HepG2 (cell line): ENCODE results near the gene ZPR1. TPM values are rescaled to one million over a fixed set of nuclear protein-coding genes. Genes with fewer than 3 reads are reported as not detected.
A peak's percentile ranks its signal among the peaks of the same experiment; 100 is the strongest.

ENCODE experiments used
- CCDC6 ChIP-seq: sonication (generic); formaldehyde crosslinking; IDR thresholded peaks from 2 replicates; pipeline ENCODE4 v1.8.1; 2022; ENCODE audit warnings: mild to moderate bottlenecking, missing genetic modification reagents, moderate library complexity
- KAT7 ChIP-seq: IDR thresholded peaks from 2 replicates; pipeline ENCODE4 v1.6.1; 2018; ENCODE audit warnings: borderline replicate concordance, missing compliant biosample characterization
- KMT2A ChIP-seq: sonication (generic); formaldehyde crosslinking; IDR thresholded peaks from 2 replicates; pipeline ENCODE4 v1.4.0; 2020; ENCODE audit warnings: missing genetic modification reagents
- NAIF1 ChIP-seq: sonication (generic); formaldehyde crosslinking; IDR thresholded peaks from 2 replicates; pipeline ENCODE4 v1.5.0; 2020; ENCODE audit warnings: mild to moderate bottlenecking, missing genetic modification reagents, borderline replicate concordance
- NFYC ChIP-seq: IDR thresholded peaks from 2 replicates; pipeline ENCODE4 v1.6.1; 2016; ENCODE audit warnings: missing genetic modification reagents, missing compliant biosample characterization
- NONO ChIP-seq, 2 experiments: fragments of 450-650 bp in 1 of 2; sonication (generic) in 1 of 2; formaldehyde crosslinking in 1 of 2; IDR thresholded peaks in 1 of 2; conservative IDR thresholded peaks in 1 of 2; 2 replicates each; pipeline versions ENCODE4 v1.6.1 to v1.8.0; 2017 to 2022; ENCODE audit warnings: mild to moderate bottlenecking in 1 of 2, missing genetic modification reagents in 1 of 2, moderate library complexity in 1 of 2
- PRMT3 ChIP-seq: sonication (generic); formaldehyde crosslinking; IDR thresholded peaks from 2 replicates; pipeline ENCODE4 v1.8.1; 2022; ENCODE audit warnings: low read depth, mild to moderate bottlenecking, moderate library complexity, missing genetic modification reagents, borderline replicate concordance
- PTBP1 ChIP-seq: fragments of 200-400 bp; formaldehyde crosslinking; IDR thresholded peaks from 2 replicates; pipeline ENCODE4 v1.6.1; 2018; ENCODE audit warnings: low read length, low read depth; ENCODE audit not compliant: poor library complexity, severe bottlenecking
- U2AF2 ChIP-seq: fragments of 200-400 bp; formaldehyde crosslinking; IDR thresholded peaks from 2 replicates; pipeline ENCODE4 v1.6.1; 2017; ENCODE audit warnings: low read depth, mild to moderate bottlenecking, low read length
- ZBTB3 ChIP-seq: sonication (generic); formaldehyde crosslinking; IDR thresholded peaks from 2 replicates; pipeline ENCODE4 v1.4.0; 2020; ENCODE audit warnings: low read depth, mild to moderate bottlenecking, moderate library complexity, missing genetic modification reagents, borderline replicate concordance
- ZNF124 ChIP-seq: sonication (generic); formaldehyde crosslinking; IDR thresholded peaks from 2 replicates; pipeline ENCODE4 v1.4.0; 2020; ENCODE audit warnings: missing genetic modification reagents
- ZNF138 ChIP-seq: sonication (generic); formaldehyde crosslinking; IDR thresholded peaks from 2 replicates; pipeline ENCODE4 v1.5.0; 2020; ENCODE audit warnings: mild to moderate bottlenecking, low read depth, missing genetic modification reagents
- ZNF383 ChIP-seq: sonication (generic); formaldehyde crosslinking; IDR thresholded peaks from 2 replicates; pipeline ENCODE4 v1.4.0; 2020; ENCODE audit warnings: missing genetic modification reagents, mild to moderate bottlenecking, borderline replicate concordance
- ZSCAN5A ChIP-seq: sonication (generic); formaldehyde crosslinking; IDR thresholded peaks from 2 replicates; pipeline ENCODE4 v1.8.0; 2022; ENCODE audit warnings: mild to moderate bottlenecking, missing genetic modification reagents, borderline replicate concordance
- polyA plus RNA-seq, 8 experiments: library from polyadenylated mRNA; depleted of rRNA in 3 of 8; stranded (reverse) in 7 of 8; unstranded in 1 of 8; fragments of >200 nt; fragmentation: Illumina TruSeq in 4 of 8; extraction: Trizol in 4 of 8; gene quantifications; 2 replicates each; pipeline versions ENCODE4 v1.2.1 to v1.2.3, GENCODE V29; 2011 to 2016; ENCODE audit warnings: low read depth in 4 of 8, missing spikeins in 1 of 8, mixed read lengths in 1 of 8; ENCODE audit not compliant: insufficient read depth in 1 of 8
- total RNA-seq, 5 experiments: library from RNA; depleted of rRNA; stranded (reverse); fragments of >200 nt; fragmentation: Illumina TruSeq; extraction: Trizol; gene quantifications; 2 replicates each; pipeline ENCODE4 v1.2.3, GENCODE V29; 2016; ENCODE audit warnings: low read depth in 1 of 5
- TF ChIP-seq, protein P1 (sequence below): sonication (generic); formaldehyde crosslinking; IDR thresholded peaks from 2 replicates; pipeline ENCODE4 v1.8.1; 2023; ENCODE audit warnings: mild to moderate bottlenecking, missing genetic modification reagents
- TF ChIP-seq, protein P2 (sequence below): sonication (generic); formaldehyde crosslinking; IDR thresholded peaks from 2 replicates; pipeline ENCODE4 v1.4.0; 2020; ENCODE audit warnings: missing genetic modification reagents, borderline replicate concordance
- TF ChIP-seq, protein P3 (sequence below): sonication (generic); formaldehyde crosslinking; IDR thresholded peaks from 2 replicates; pipeline ENCODE4 v1.4.0; 2020; ENCODE audit warnings: missing genetic modification reagents

The ZPR1 gene
- total and polyA plus RNA-seq, 2 of the 13 experiments (the other 11 are each of a cell fraction or from before 2014, with no cell fraction given): 40.0 to 79.3 TPM

- TF ChIP-seq ZNF138 (CRISPR knock-in tag) (no peak), NFYC (CRISPR knock-in tag) (0 out of 2 replicates have a peak, but pooled peaks have one; percentile 8), NAIF1 (0 out of 2 replicates have a peak, but pooled peaks have one; percentile 20), KMT2A (CRISPR knock-in tag) (no peak), PRMT3 (no peak), ZNF124 (CRISPR knock-in tag) (peak; percentile 73; the same call in 1 of the 2 replicates), ZBTB3 (CRISPR knock-in tag) (no peak), ZNF383 (CRISPR knock-in tag) (no peak), PTBP1 (no peak), NONO (IDR thresholded peaks at IDR 0.05) (no peak), NONO (CRISPR knock-in tag; conservative IDR thresholded peaks at IDR 0.05) (no peak), U2AF2 (no peak), CCDC6 (CRISPR knock-in tag) (peak; percentile 32), ZSCAN5A (peak; percentile 91; the same call in 1 of the 2 replicates), KAT7 (no peak)
- TF ChIP-seq, protein P1, sequence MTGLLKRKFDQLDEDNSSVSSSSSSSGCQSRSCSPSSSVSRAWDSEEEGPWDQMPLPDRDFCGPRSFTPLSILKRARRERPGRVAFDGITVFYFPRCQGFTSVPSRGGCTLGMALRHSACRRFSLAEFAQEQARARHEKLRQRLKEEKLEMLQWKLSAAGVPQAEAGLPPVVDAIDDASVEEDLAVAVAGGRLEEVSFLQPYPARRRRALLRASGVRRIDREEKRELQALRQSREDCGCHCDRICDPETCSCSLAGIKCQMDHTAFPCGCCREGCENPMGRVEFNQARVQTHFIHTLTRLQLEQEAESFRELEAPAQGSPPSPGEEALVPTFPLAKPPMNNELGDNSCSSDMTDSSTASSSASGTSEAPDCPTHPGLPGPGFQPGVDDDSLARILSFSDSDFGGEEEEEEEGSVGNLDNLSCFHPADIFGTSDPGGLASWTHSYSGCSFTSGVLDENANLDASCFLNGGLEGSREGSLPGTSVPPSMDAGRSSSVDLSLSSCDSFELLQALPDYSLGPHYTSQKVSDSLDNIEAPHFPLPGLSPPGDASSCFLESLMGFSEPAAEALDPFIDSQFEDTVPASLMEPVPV (CRISPR knock-in tag): no peak
- TF ChIP-seq, protein P2, sequence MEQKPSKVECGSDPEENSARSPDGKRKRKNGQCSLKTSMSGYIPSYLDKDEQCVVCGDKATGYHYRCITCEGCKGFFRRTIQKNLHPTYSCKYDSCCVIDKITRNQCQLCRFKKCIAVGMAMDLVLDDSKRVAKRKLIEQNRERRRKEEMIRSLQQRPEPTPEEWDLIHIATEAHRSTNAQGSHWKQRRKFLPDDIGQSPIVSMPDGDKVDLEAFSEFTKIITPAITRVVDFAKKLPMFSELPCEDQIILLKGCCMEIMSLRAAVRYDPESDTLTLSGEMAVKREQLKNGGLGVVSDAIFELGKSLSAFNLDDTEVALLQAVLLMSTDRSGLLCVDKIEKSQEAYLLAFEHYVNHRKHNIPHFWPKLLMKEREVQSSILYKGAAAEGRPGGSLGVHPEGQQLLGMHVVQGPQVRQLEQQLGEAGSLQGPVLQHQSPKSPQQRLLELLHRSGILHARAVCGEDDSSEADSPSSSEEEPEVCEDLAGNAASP (CRISPR knock-in tag): peak; percentile 94
- TF ChIP-seq, protein P3, sequence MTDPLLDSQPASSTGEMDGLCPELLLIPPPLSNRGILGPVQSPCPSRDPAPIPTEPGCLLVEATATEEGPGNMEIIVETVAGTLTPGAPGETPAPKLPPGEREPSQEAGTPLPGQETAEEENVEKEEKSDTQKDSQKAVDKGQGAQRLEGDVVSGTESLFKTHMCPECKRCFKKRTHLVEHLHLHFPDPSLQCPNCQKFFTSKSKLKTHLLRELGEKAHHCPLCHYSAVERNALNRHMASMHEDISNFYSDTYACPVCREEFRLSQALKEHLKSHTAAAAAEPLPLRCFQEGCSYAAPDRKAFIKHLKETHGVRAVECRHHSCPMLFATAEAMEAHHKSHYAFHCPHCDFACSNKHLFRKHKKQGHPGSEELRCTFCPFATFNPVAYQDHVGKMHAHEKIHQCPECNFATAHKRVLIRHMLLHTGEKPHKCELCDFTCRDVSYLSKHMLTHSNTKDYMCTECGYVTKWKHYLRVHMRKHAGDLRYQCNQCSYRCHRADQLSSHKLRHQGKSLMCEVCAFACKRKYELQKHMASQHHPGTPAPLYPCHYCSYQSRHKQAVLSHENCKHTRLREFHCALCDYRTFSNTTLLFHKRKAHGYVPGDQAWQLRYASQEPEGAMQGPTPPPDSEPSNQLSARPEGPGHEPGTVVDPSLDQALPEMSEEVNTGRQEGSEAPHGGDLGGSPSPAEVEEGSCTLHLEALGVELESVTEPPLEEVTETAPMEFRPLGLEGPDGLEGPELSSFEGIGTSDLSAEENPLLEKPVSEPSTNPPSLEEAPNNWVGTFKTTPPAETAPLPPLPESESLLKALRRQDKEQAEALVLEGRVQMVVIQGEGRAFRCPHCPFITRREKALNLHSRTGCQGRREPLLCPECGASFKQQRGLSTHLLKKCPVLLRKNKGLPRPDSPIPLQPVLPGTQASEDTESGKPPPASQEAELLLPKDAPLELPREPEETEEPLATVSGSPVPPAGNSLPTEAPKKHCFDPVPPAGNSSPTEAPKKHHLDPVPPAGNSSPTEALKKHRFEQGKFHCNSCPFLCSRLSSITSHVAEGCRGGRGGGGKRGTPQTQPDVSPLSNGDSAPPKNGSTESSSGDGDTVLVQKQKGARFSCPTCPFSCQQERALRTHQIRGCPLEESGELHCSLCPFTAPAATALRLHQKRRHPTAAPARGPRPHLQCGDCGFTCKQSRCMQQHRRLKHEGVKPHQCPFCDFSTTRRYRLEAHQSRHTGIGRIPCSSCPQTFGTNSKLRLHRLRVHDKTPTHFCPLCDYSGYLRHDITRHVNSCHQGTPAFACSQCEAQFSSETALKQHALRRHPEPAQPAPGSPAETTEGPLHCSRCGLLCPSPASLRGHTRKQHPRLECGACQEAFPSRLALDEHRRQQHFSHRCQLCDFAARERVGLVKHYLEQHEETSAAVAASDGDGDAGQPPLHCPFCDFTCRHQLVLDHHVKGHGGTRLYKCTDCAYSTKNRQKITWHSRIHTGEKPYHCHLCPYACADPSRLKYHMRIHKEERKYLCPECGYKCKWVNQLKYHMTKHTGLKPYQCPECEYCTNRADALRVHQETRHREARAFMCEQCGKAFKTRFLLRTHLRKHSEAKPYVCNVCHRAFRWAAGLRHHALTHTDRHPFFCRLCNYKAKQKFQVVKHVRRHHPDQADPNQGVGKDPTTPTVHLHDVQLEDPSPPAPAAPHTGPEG: no peak
Measured at GRCh38 chr11:116808262-116809175, 20.7 kb upstream of the ZPR1 start (continued).
